ENCODE measurements around the gene BCCIP.

BCCIP gene

DNA sequence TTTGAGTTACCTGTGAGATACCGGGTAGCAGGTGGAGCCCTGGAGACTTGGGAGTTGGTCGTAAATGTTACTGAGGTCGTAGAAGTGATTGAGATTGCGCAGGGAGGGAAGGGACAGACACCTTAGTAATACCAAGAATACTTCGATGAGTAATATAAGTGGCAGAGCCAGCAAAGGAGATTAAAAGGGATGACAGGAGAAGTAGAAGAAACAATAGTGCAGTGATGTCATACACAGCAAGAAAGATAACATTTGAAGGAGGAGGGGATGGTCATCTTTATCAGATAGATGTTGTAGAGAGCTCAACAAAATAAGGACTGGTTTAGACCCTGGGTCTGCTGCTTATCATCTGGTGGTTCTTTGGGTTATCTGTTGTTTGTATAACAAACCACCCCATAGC, 5.0 kb downstream of the BCCIP start:
- no peaks in the 10 kb centered on the region for H3K27me3 ChIP-seq (ENCODE audit: insufficient read depth, poor library complexity, severe bottlenecking)
- H3K4me1 ChIP-seq (ENCODE audit: insufficient read depth, poor library complexity, severe bottlenecking), result peaks cover 9% of the 10 kb centered on the region
- H3K36me3 ChIP-seq (ENCODE audit: low read depth), result peaks cover 88% of the 10 kb centered on the region
- no peak for DNase-seq (ENCODE audit: low spot score)
- H3K4me3 ChIP-seq (ENCODE audit: severe bottlenecking), result no peak overlapping the region
- H3K27ac ChIP-seq (ENCODE audit: poor library complexity, severe bottlenecking), result no peak overlapping the region
- no peaks in the 10 kb centered on the region for H3K9me3 ChIP-seq (ENCODE audit: severe bottlenecking)
- TF ChIP-seq, protein P1, sequence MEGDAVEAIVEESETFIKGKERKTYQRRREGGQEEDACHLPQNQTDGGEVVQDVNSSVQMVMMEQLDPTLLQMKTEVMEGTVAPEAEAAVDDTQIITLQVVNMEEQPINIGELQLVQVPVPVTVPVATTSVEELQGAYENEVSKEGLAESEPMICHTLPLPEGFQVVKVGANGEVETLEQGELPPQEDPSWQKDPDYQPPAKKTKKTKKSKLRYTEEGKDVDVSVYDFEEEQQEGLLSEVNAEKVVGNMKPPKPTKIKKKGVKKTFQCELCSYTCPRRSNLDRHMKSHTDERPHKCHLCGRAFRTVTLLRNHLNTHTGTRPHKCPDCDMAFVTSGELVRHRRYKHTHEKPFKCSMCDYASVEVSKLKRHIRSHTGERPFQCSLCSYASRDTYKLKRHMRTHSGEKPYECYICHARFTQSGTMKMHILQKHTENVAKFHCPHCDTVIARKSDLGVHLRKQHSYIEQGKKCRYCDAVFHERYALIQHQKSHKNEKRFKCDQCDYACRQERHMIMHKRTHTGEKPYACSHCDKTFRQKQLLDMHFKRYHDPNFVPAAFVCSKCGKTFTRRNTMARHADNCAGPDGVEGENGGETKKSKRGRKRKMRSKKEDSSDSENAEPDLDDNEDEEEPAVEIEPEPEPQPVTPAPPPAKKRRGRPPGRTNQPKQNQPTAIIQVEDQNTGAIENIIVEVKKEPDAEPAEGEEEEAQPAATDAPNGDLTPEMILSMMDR (IDR thresholded peaks at IDR 0.05; ENCODE audit: poor library complexity, severe bottlenecking), result no peak
- no peak for ATAC-seq (ENCODE audit: low read depth)

DNA sequence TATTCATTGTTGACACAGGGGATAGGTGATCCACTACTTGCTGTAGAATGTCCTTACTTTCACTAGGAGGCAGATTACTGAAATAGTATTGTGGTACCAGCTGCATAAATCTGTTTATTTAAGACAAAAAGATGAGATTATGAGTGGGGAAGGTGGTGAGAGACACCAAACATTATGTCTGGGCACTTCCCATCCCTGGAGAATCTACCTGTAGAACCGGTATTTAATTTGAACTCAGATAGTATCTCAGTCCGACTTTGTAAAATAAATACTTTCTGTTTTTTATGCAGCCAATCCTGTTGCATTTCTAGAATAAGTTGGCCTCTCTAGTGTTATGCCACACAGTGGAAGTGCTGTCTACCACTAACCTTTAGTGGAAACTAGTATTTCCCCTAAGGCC, 13.4 kb downstream of the BCCIP start:
- Histone ChIP-seq H3K4me1 (ENCODE audit: insufficient read depth, poor library complexity, severe bottlenecking) (no peaks in the 10 kb centered on the region), H3K9me3 (ENCODE audit: severe bottlenecking) (no peaks in the 10 kb centered on the region), H3K27me3 (ENCODE audit: insufficient read depth, poor library complexity, severe bottlenecking) (no peaks in the 10 kb centered on the region), H3K4me3 (ENCODE audit: severe bottlenecking) (no peak overlapping the region), H3K36me3 (ENCODE audit: low read depth) (peaks cover 97% of the 10 kb centered on the region), H3K27ac (ENCODE audit: poor library complexity, severe bottlenecking) (no peak overlapping the region)
- TF ChIP-seq, protein P1 (IDR thresholded peaks at IDR 0.05; ENCODE audit: poor library complexity, severe bottlenecking), result no peak
- DNase-seq (ENCODE audit: low spot score) (no peak), ATAC-seq (ENCODE audit: low read depth) (no peak; the same call in 1 of the 3 replicates)

DNA sequence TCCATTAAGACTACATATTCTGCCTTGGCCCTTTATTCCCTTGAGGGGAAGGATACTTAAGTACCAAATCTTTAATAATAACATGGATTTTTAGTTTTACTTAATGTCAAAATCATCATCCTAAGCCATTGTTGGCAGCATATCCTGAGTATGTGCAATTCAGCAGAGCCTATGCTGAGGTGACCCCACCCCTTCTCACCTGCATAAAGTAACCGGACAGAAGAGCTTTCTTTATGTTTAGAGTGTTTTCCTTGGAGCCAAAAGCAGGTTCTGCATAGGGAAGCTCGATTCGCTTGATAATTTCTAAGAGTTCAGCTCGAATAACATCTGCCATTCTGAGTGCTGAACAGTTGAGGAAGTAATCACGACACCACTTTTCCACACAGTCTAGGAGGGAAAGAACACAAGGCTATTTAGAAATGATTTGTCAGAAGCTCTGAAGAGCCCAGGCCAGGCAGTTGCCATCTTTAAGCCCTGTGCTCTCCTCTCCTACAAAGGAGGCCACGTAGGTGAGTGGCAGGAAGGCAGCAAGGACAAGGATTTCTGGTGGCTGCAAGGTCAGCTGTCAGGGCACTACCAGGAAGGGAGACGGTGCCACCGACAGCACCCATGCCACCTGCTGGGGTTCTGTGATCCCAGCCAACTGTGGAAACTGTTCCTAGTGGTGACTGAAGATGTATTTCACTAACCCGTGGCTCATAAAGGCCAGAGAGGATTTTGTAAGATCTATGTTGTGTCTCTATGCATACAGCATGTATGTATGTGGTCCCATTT, 15.6 kb downstream of the BCCIP start:
- TF ChIP-seq, protein P1 (IDR thresholded peaks at IDR 0.05; ENCODE audit: poor library complexity, severe bottlenecking), result no peak
- H3K27ac ChIP-seq (ENCODE audit: poor library complexity, severe bottlenecking), result no peak overlapping the region
- DNase-seq (ENCODE audit: low spot score) (no peak), ATAC-seq (ENCODE audit: low read depth) (no peak)
- H3K9me3 ChIP-seq (ENCODE audit: severe bottlenecking), result no peaks in the 10 kb centered on the region
- peaks cover 90% of the 10 kb centered on the region for H3K36me3 ChIP-seq (ENCODE audit: low read depth)
- no peak overlapping the region for H3K4me3 ChIP-seq (ENCODE audit: severe bottlenecking)
- H3K27me3 ChIP-seq (ENCODE audit: insufficient read depth, poor library complexity, severe bottlenecking), result no peaks in the 10 kb centered on the region
- no peaks in the 10 kb centered on the region for H3K4me1 ChIP-seq (ENCODE audit: insufficient read depth, poor library complexity, severe bottlenecking)

DNA sequence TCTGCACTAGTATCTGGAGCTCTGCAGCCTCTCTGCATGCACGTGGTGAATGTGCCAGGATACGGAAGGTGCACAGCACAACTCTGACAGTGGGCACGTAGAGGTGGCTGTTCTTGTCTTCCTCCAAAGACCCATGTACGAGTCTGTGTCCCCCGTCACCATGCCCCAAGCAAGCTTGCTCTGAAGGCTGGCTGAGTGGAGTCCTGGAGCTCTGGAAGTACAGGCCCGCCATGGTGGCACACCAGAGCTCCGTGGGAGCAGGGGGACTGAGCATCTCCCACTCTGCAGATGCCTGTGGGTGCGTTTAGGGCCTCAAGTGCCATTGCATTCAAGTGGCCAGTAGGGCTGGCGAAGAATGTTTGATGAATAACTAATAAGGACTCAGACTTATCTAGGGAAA, 17.1 kb downstream of the BCCIP start:
- Histone ChIP-seq H3K4me3 (ENCODE audit: severe bottlenecking) (no peak overlapping the region), H3K9me3 (ENCODE audit: severe bottlenecking) (no peaks in the 10 kb centered on the region), H3K36me3 (ENCODE audit: low read depth) (peaks cover 83% of the 10 kb centered on the region), H3K4me1 (ENCODE audit: insufficient read depth, poor library complexity, severe bottlenecking) (no peaks in the 10 kb centered on the region), H3K27me3 (ENCODE audit: insufficient read depth, poor library complexity, severe bottlenecking) (no peaks in the 10 kb centered on the region), H3K27ac (ENCODE audit: poor library complexity, severe bottlenecking) (no peak overlapping the region)
- no peak for ATAC-seq (ENCODE audit: low read depth)
- TF ChIP-seq, protein P1 (IDR thresholded peaks at IDR 0.05; ENCODE audit: poor library complexity, severe bottlenecking), result no peak
- no peak for DNase-seq (ENCODE audit: low spot score)

DNA sequence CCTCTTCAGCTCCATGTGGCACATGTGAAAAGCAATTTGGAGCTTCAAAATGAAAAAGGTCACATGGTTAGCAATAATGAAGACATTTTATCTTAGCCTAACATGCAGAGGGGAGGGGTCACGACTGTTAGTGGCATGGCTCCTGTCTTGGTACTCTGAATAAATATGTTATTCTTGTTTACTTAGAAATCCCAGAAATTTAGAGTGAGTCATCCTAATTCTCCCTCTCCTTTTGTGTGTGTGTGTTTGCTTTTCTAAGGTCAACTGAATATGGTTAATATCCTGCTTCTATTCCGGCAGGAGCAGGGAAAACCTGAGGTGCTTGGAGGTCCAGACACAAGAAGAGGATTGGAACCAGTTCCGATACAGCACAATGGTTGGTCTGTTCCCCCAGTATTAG, 17.6 kb downstream of the BCCIP start:
- Histone ChIP-seq H3K27ac (ENCODE audit: poor library complexity, severe bottlenecking) (no peak overlapping the region), H3K36me3 (ENCODE audit: low read depth) (peaks cover 78% of the 10 kb centered on the region), H3K27me3 (ENCODE audit: insufficient read depth, poor library complexity, severe bottlenecking) (no peaks in the 10 kb centered on the region), H3K9me3 (ENCODE audit: severe bottlenecking) (no peaks in the 10 kb centered on the region), H3K4me1 (ENCODE audit: insufficient read depth, poor library complexity, severe bottlenecking) (no peaks in the 10 kb centered on the region), H3K4me3 (ENCODE audit: severe bottlenecking) (no peak overlapping the region)
- TF ChIP-seq, protein P1 (IDR thresholded peaks at IDR 0.05; ENCODE audit: poor library complexity, severe bottlenecking), result no peak
- no peak for DNase-seq (ENCODE audit: low spot score)
- ATAC-seq (ENCODE audit: low read depth), result no peak
